H1 (cell line): ENCODE results near the gene P2RX5. TPM values are rescaled to one million over a fixed set of nuclear protein-coding genes. Genes with fewer than 3 reads are reported as not detected.

Experiments
- CTCF ChIA-PET: fragments of 300-600 bp; sonication (Branson Sonifier 250); formaldehyde crosslinking; loops from one replicate; lab custom pipeline; 2021; ENCODE audit not compliant: partially characterized antibody; lab: Charles Lee
- POLR2A ChIA-PET: fragments of 300-600 bp; sonication (Branson Sonifier 250); formaldehyde crosslinking; loops from one replicate; lab custom pipeline; 2021; ENCODE audit warnings: inconsistent platforms; ENCODE audit not compliant: partially characterized antibody; lab: Charles Lee
- DNase-seq, 2 experiments: peaks; one replicate each; pipeline versions ENCODE4 v3.0.0 to v3.0.0-alpha.2; 2010 to 2022; ENCODE audit warnings: low spot score in 2 of 2, low read depth in 1 of 2, mixed read lengths in 1 of 2
- FAIRE-seq: peaks from 2 replicates; lab custom pipeline; 2011; peaks lifted over from hg19 to GRCh38; lab: Jason Lieb, UNC
- H2AFZ ChIP-seq: 2 replicates; pipeline ENCODE4 v1.8.1; 2012; ENCODE audit warnings: low read length, inconsistent platforms
- H2AK5ac ChIP-seq: 2 replicates; pipeline ENCODE4 v1.6.1; 2013; ENCODE audit warnings: low read depth, low read length
- H2BK120ac ChIP-seq: replicated peaks from 2 replicates; pipeline ENCODE3; 2013; ENCODE audit warnings: low read depth, low read length, inconsistent platforms
- H2BK12ac ChIP-seq: 2 replicates; pipeline ENCODE4 v1.6.1; 2013; ENCODE audit warnings: low read depth, low read length
- H2BK15ac ChIP-seq: 2 replicates; pipeline ENCODE4 v1.6.1; 2013; ENCODE audit warnings: low read length
- H2BK20ac ChIP-seq: 2 replicates; pipeline ENCODE4 v1.6.1; 2013; ENCODE audit warnings: low read length
- H2BK5ac ChIP-seq: 2 replicates; pipeline ENCODE4 v1.6.1; 2013; ENCODE audit warnings: low read depth, low read length
- H3K14ac ChIP-seq: 2 replicates; pipeline ENCODE4 v1.6.1; 2013; ENCODE audit warnings: inconsistent platforms; ENCODE audit not compliant: insufficient read length
- H3K18ac ChIP-seq: 2 replicates; pipeline ENCODE4 v1.6.1; 2013; ENCODE audit warnings: low read length; ENCODE audit errors: extremely low read depth
- H3K23ac ChIP-seq: 2 replicates; pipeline ENCODE4 v1.6.1; 2013; ENCODE audit warnings: inconsistent platforms; ENCODE audit not compliant: insufficient read length
- H3K23me2 ChIP-seq: 2 replicates; pipeline ENCODE4 v1.6.1; 2013; ENCODE audit warnings: low read depth, low read length
- H3K27ac ChIP-seq: 2 replicates; pipeline ENCODE4 v1.6.1; 2011; ENCODE audit warnings: low read depth, low read length, inconsistent platforms
- H3K27me3 ChIP-seq, 4 experiments: replicated peaks in 1 of 4; 1 replicate in 1 of 4; 2 replicates in 3 of 4; pipeline versions ENCODE4 v1.6.1 to v1.8.1; 2011 to 2013; ENCODE audit warnings: low read length in 3 of 4, mild to moderate bottlenecking in 3 of 4, inconsistent platforms in 2 of 4, mixed read lengths in 2 of 4, moderate library complexity in 1 of 4; ENCODE audit not compliant: control insufficient read depth in 3 of 4, insufficient read depth in 3 of 4; ENCODE audit errors: extremely low read depth in 1 of 4
- H3K36me3 ChIP-seq, 4 experiments: 2 replicates each; pipeline versions ENCODE4 v1.6.1 to v1.8.1; 2011 to 2013; ENCODE audit warnings: mild to moderate bottlenecking in 4 of 4, low read length in 3 of 4, moderate library complexity in 2 of 4, control low read depth in 1 of 4, inconsistent platforms in 1 of 4; ENCODE audit not compliant: insufficient read depth in 4 of 4, control insufficient read depth in 2 of 4
- H3K4ac ChIP-seq: replicated peaks from 2 replicates; pipeline ENCODE3; 2013; ENCODE audit warnings: low read length, low read depth, mixed read lengths, inconsistent platforms; ENCODE audit not compliant: insufficient read length
- H3K4me1 ChIP-seq, 4 experiments: replicated peaks in 1 of 4; 1 replicate in 1 of 4; 2 replicates in 3 of 4; pipeline versions ENCODE4 v1.6.1 to v1.8.1; 2011 to 2013; ENCODE audit warnings: low read length in 3 of 4, inconsistent platforms in 2 of 4, mixed read lengths in 1 of 4; ENCODE audit not compliant: insufficient read depth in 4 of 4, control insufficient read depth in 3 of 4
- H3K4me2 ChIP-seq, 2 experiments: 2 replicates each; pipeline versions ENCODE4 v1.6.1 to v1.8.1; 2011 to 2013; ENCODE audit warnings: low read depth in 2 of 2, low read length in 2 of 2, control low read depth in 1 of 2, inconsistent platforms in 1 of 2, mild to moderate bottlenecking in 1 of 2; ENCODE audit not compliant: insufficient read depth in 1 of 2
- H3K4me3 ChIP-seq, 4 experiments: fragments of 200-600, 300-600 bp in 1 of 4; sonication (generic), shearing (Covaris generic), sonication (Bioruptor Twin) in 1 of 4; 2 replicates each; pipeline versions ENCODE4 v1.5.1 to v1.8.1; 2011 to 2016; ENCODE audit warnings: low read length in 4 of 4, low read depth in 3 of 4, control low read depth in 2 of 4, inconsistent platforms in 2 of 4, mild to moderate bottlenecking in 2 of 4, mixed read lengths in 1 of 4, moderate library complexity in 1 of 4; ENCODE audit not compliant: insufficient read depth in 2 of 4; ENCODE audit errors: extremely low read depth in 1 of 4
- H3K56ac ChIP-seq: replicated peaks from 2 replicates; pipeline ENCODE3; 2013; ENCODE audit warnings: low read depth, mild to moderate bottlenecking, mixed read lengths, low read length, inconsistent platforms; ENCODE audit not compliant: insufficient read length
- H3K79me1 ChIP-seq: 2 replicates; pipeline ENCODE4 v1.6.1; 2013; ENCODE audit warnings: low read depth, low read length, control low read depth
- H3K79me2 ChIP-seq, 2 experiments: 2 replicates each; pipeline versions ENCODE4 v1.6.1 to v1.8.1; 2012 to 2013; ENCODE audit warnings: low read length in 2 of 2, mild to moderate bottlenecking in 2 of 2, inconsistent platforms in 1 of 2; ENCODE audit not compliant: insufficient read depth in 2 of 2, control insufficient read depth in 1 of 2
- H3K9ac ChIP-seq, 4 experiments: replicated peaks in 1 of 4; 1 replicate in 1 of 4; 2 replicates in 3 of 4; pipeline versions ENCODE4 v1.6.1 to v1.8.1; 2011 to 2013; ENCODE audit warnings: low read depth in 3 of 4, low read length in 3 of 4, control low read depth in 2 of 4, mild to moderate bottlenecking in 2 of 4, moderate library complexity in 2 of 4, inconsistent platforms in 1 of 4; ENCODE audit errors: extremely low read depth in 1 of 4
- H3K9me3 ChIP-seq, 2 experiments: 2 replicates each; pipeline versions ENCODE4 v1.6.1 to v1.8.1; 2012 to 2013; ENCODE audit warnings: mild to moderate bottlenecking in 2 of 2, moderate library complexity in 2 of 2, control low read depth in 1 of 2, inconsistent platforms in 1 of 2, low read depth in 1 of 2, low read length in 1 of 2, mixed read lengths in 1 of 2; ENCODE audit not compliant: insufficient read depth in 2 of 2
- H4K20me1 ChIP-seq, 2 experiments: replicated peaks in 1 of 2; 2 replicates each; pipeline versions ENCODE3 to v1.8.1; 2011 to 2013; ENCODE audit warnings: inconsistent platforms in 2 of 2, low read length in 2 of 2, mild to moderate bottlenecking in 1 of 2; ENCODE audit not compliant: insufficient read depth in 2 of 2, control insufficient read depth in 1 of 2
- H4K5ac ChIP-seq: 2 replicates; pipeline ENCODE4 v1.6.1; 2013; ENCODE audit warnings: low read length, low read depth, mixed read lengths, inconsistent platforms; ENCODE audit not compliant: insufficient read length
- H4K8ac ChIP-seq: 2 replicates; pipeline ENCODE4 v1.8.0; 2013; ENCODE audit warnings: mild to moderate bottlenecking, moderate library complexity, low read length, inconsistent platforms; ENCODE audit not compliant: insufficient read depth; ENCODE audit errors: extremely low read depth
- H4K91ac ChIP-seq: replicated peaks from 2 replicates; pipeline ENCODE3; 2013; ENCODE audit warnings: low read length, mixed read lengths, inconsistent platforms; ENCODE audit not compliant: insufficient read length
- BACH1 ChIP-seq: IDR thresholded peaks from 2 replicates; pipeline ENCODE4 v1.6.1; 2012; ENCODE audit warnings: low read length, improper control_type of control experiment
- BRCA1 ChIP-seq: IDR thresholded peaks from 2 replicates; pipeline ENCODE4 v1.6.1; 2012; ENCODE audit warnings: low read depth, low read length, improper control_type of control experiment
- CHD1 ChIP-seq: IDR thresholded peaks from 2 replicates; pipeline ENCODE4 v1.6.1; 2012; ENCODE audit warnings: low read depth, low read length, improper control_type of control experiment
- GTF2F1 ChIP-seq: IDR thresholded peaks from 2 replicates; pipeline ENCODE4 v1.6.1; 2012; ENCODE audit warnings: low read depth, low read length, improper control_type of control experiment, borderline replicate concordance
- NRF1 ChIP-seq: IDR thresholded peaks from 2 replicates; pipeline ENCODE4 v1.6.1; 2011; ENCODE audit warnings: mild to moderate bottlenecking, low read depth, low read length, improper control_type of control experiment
- PHF8 ChIP-seq: fragments of 200-600 bp; sonication (generic); conservative IDR thresholded peaks from 2 replicates; pipeline ENCODE4 v1.7.1; 2012; ENCODE audit warnings: low read depth, mild to moderate bottlenecking, inconsistent platforms, low read length, moderate library complexity
- RAD21 ChIP-seq, 2 experiments: IDR thresholded peaks in 1 of 2; conservative IDR thresholded peaks in 1 of 2; 2 replicates each; pipeline ENCODE4 v1.6.1; 2011; ENCODE audit warnings: low read depth in 2 of 2, low read length in 2 of 2, improper control_type of control experiment in 1 of 2, inconsistent platforms in 1 of 2, mild to moderate bottlenecking in 1 of 2, moderate library complexity in 1 of 2
- SIX5 ChIP-seq: IDR thresholded peaks from 2 replicates; pipeline ENCODE4 v1.6.1; 2011; ENCODE audit warnings: mild to moderate bottlenecking, low read depth, low read length
- SP1 ChIP-seq: IDR thresholded peaks from 2 replicates; pipeline ENCODE4 v1.6.1; 2011; ENCODE audit warnings: low read depth, low read length
- SRF ChIP-seq: IDR thresholded peaks from 2 replicates; pipeline ENCODE4 v1.6.1; 2011; ENCODE audit warnings: mild to moderate bottlenecking, low read depth, low read length, moderate library complexity
- TAF7 ChIP-seq: optimal IDR thresholded peaks from 2 replicates; pipeline ENCODE3; 2011; ENCODE audit warnings: low read depth, mild to moderate bottlenecking, inconsistent platforms, low read length, moderate library complexity, borderline replicate concordance
- TEAD4 ChIP-seq: IDR thresholded peaks from 2 replicates; pipeline ENCODE4 v1.6.1; 2012; ENCODE audit warnings: low read depth, low read length, inconsistent platforms, mixed read lengths
- YY1 ChIP-seq: IDR thresholded peaks from 2 replicates; pipeline ENCODE4 v1.6.1; 2011; ENCODE audit warnings: low read depth, mild to moderate bottlenecking, low read length
- WGBS, 2 experiments: shearing (Covaris generic) in 1 of 2; methylation state at CpG; one replicate each; pipeline versions ENCODE4 v1.1.6 to v1.1.7; 2013 to 2015; ENCODE audit warnings: low lambda C conversion rate in 2 of 2, mixed read lengths in 2 of 2, inconsistent platforms in 1 of 2, low coverage in 1 of 2, missing lambda C conversion rate in 1 of 2; ENCODE audit not compliant: insufficient replicate concordance in 2 of 2, insufficient coverage in 1 of 2, insufficient read length in 1 of 2; ENCODE audit errors: extremely low coverage in 1 of 2, missing lambda C conversion rate in 1 of 2; 5-methylcytosine and 5-hydroxymethylcytosine counted together
- polyA plus RNA-seq, 7 experiments: library from polyadenylated mRNA; depleted of rRNA in 3 of 7; stranded (reverse) in 5 of 7; unstranded in 2 of 7; fragments of >200 nt in 5 of 7; fragments of 200-250 nt in 2 of 7; gene quantifications; 1 replicate in 5 of 7; 2 replicates in 1 of 7; 4 replicates in 1 of 7; pipeline versions ENCODE4 v1.2.1 to v1.2.3, GENCODE V29; 2011 to 2013; ENCODE audit warnings: missing spikeins in 2 of 7, mixed read lengths in 2 of 7
- total RNA-seq: library from RNA; stranded (reverse); fragmentation: NEBNext Ultra II Directional; extraction: Animal tissue kit (Norgen Biotek cat#: 25700); gene quantifications from 2 replicates; pipeline ENCODE4 v1.2.1, GENCODE V29; 2021

The P2RX5 gene
- total and polyA plus RNA-seq, 2 of the 8 experiments (the other 6 are each of a cell fraction or from before 2014, with no cell fraction given): 12.0 to 15.6 TPM

GRCh38 chr17:3695129-3695722 is 729 bp downstream of the P2RX5 start:
- Histone ChIP-seq H3K23ac (no peak overlapping the region), H3K23me2 (peaks cover 9% of the 10 kb centered on the region; the same call in 1 of the 2 replicates), H3K9ac (no peak overlapping the region), H3K27ac (no peak overlapping the region), H4K5ac (no peak overlapping the region), H4K8ac (no peak overlapping the region), H2BK12ac (no peak overlapping the region; the same call in 1 of the 2 replicates), H3K79me1 (no peaks in the 10 kb centered on the region), H2AFZ (no peak overlapping the region; the same call in 1 of the 2 replicates), H2AK5ac (no peak overlapping the region), H3K4me2 (peak overlapping the region; percentile 86 to 96), H2BK5ac (no peak overlapping the region), H3K27me3 (peaks cover 0 to 22% (median 13%) of the 10 kb centered on the region in 4 experiments; a peak in 6 of 7 replicates), H3K18ac (peak overlapping the region; percentile 71; the same call in 1 of the 2 replicates), H2BK15ac (no peak overlapping the region), H2BK20ac (no peak overlapping the region), H3K36me3 (no peaks in the 10 kb centered on the region), H3K4me1 (peaks cover 0 to 14% (median 8%) of the 10 kb centered on the region in 4 experiments; a peak in 5 of 7 replicates), H4K20me1 (peaks cover 0 to 5% of the 10 kb centered on the region in 2 experiments), H4K91ac (no peak overlapping the region), H2BK120ac (no peak overlapping the region), H3K4ac (no peak overlapping the region), H3K79me2 (no peaks in the 10 kb centered on the region), H3K56ac (no peak overlapping the region), H3K4me3 (peak overlapping the region; percentile 47 to 70 (median 61)), H3K14ac (no peak overlapping the region), H3K9me3 (no peaks in the 10 kb centered on the region)
- ChIA-PET POLR2A (interaction anchor here (1.0 to 3.1 kb wide), 7 partner anchors 12 to 448 kb away, joined by 3 to 13 read pairs (median 6); partner anchors contain the start of genes CYB5D2, EMC6, HASPIN and TAX1BP3), CTCF (interaction anchor here (0.7 to 3.0 kb wide), 8 partner anchors 12 to 346 kb away, joined by 3 to 20 read pairs (median 4); partner anchors contain the start of gene HASPIN)
- peak in 1 of 2 experiments; percentile 58 for DNase-seq
- FAIRE-seq: no peak
- 23% methylated on average over 14 of the region's 17 CpGs; no CpG with 5 or more reads in 1 of the 2 experiments for WGBS, 2 experiments
- TF ChIP-seq GTF2F1 (no peak), BRCA1 (no peak), BACH1 (no peak), SIX5 (no peak), SRF (no peak), CHD1 (no peak), SP1 (no peak), NRF1 (no peak), TAF7 (no peak), TEAD4 (no peak), RAD21 (IDR thresholded peaks at IDR 0.05 in 1 of 2, conservative IDR thresholded peaks at IDR 0.05 in 1 of 2; ENCODE audit: low read depth in 2 of 2, low read length in 2 of 2) (no peak), YY1 (no peak), PHF8 (no peak)
